ENCODE results near the gene AVEN. TPM values are rescaled to one million over a fixed set of nuclear protein-coding genes. Genes with fewer than 3 reads are reported as not detected.

AVEN gene
- total and polyA plus RNA-seq, 2 donors (not counting 3 experiments of a cell fraction or from before 2014, with no cell fraction given): 7.7 to 23.3 TPM

GRCh38 chr15:33866101-33866737 is 172.8 kb downstream of the AVEN start:
- H3K79me2 ChIP-seq (ENCODE audit: control insufficient read depth, insufficient read depth, low read length): no peaks in the 10 kb centered on the region
- ChIA-PET POLR2A (no interaction called here), CTCF (no interaction called here)
- DNase-seq (ENCODE audit: low read depth, low spot score) (peak; percentile 9), FAIRE-seq (no peak)
- H2AFZ ChIP-seq (ENCODE audit: low read depth, low read length): no peak overlapping the region
- no peaks in the 10 kb centered on the region for H3K27me3 ChIP-seq (ENCODE audit: control insufficient read depth in 2 of 2, insufficient read depth in 2 of 2, low read length in 2 of 2)
- no peak overlapping the region for H3K4me2 ChIP-seq (ENCODE audit: insufficient read depth, low read length)
- H3K27ac ChIP-seq (ENCODE audit: insufficient read depth, low read depth, low read length): no peak overlapping the region
- H4K20me1 ChIP-seq (replicated peaks; ENCODE audit: control insufficient read depth, extremely low read depth, insufficient read depth, low read length): no peaks in the 10 kb centered on the region
- H3K9ac ChIP-seq (replicated peaks; ENCODE audit: extremely low read depth, insufficient read depth, low read length): no peak overlapping the region
- intact Hi-C loops (cut with micrococcal nuclease) (no loop called here), dilution Hi-C loops (cut with MboI; ENCODE audit: extremely low pct_ligation_motif_present, low sequenced_read_pairs) (no loop called here)
- H3K4me3 ChIP-seq (replicated peaks in 1 of 3; ENCODE audit: insufficient read depth in 1 of 3, low read depth in 1 of 3, low read length in 3 of 3): no peak overlapping the region
- no peaks in the 10 kb centered on the region for H3K9me1 ChIP-seq (replicated peaks; ENCODE audit: control insufficient read depth, extremely low read depth, insufficient read depth, low read length)
- H3K9me3 ChIP-seq (replicated peaks; ENCODE audit: control insufficient read depth, insufficient read depth, low read length): no peaks in the 10 kb centered on the region
- no peaks in the 10 kb centered on the region for H3K36me3 ChIP-seq (ENCODE audit: control insufficient read depth in 2 of 2, extremely low read depth in 1 of 2, insufficient read depth in 2 of 2, low read length in 2 of 2)
- H3K4me1 ChIP-seq (ENCODE audit: control insufficient read depth, extremely low read depth, insufficient read depth, low read length): no peaks in the 10 kb centered on the region
- no peak for TF ChIP-seq CTCF (IDR thresholded peaks at IDR 0.05; ENCODE audit: extremely low read depth in 1 of 2, insufficient read depth in 1 of 2, low read depth in 1 of 2, low read length in 2 of 2)
- TF ChIP-seq GATA2 (IDR thresholded peaks at IDR 0.05; ENCODE audit: insufficient read depth, insufficient read length, low read depth, low read length): no peak
- TF ChIP-seq FOS (IDR thresholded peaks at IDR 0.05; ENCODE audit: borderline replicate concordance, insufficient read depth, low read length): no peak
- TF ChIP-seq, protein P1, sequence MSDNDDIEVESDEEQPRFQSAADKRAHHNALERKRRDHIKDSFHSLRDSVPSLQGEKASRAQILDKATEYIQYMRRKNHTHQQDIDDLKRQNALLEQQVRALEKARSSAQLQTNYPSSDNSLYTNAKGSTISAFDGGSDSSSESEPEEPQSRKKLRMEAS (IDR thresholded peaks at IDR 0.05; ENCODE audit: insufficient read depth, insufficient read length): no peak
- TF ChIP-seq JUN (IDR thresholded peaks at IDR 0.05; ENCODE audit: borderline replicate concordance, insufficient read depth, insufficient read length, low read depth): no peak
- TF ChIP-seq MYC (IDR thresholded peaks at IDR 0.05; ENCODE audit: low read depth, low read length): no peak
- TF ChIP-seq EZH2 (IDR thresholded peaks at IDR 0.05; ENCODE audit: borderline replicate concordance, low read depth, low read length, severe bottlenecking): no peak
- no peak for TF ChIP-seq POLR2A (IDR thresholded peaks at IDR 0.05; ENCODE audit: low read depth, low read length)
- no peak for TF ChIP-seq POLR2AphosphoS5 (IDR thresholded peaks at IDR 0.05; ENCODE audit: insufficient read depth, low read depth, low read length)
- BruUV-seq (replicated peaks): no TSS peak

Data from endothelial cell of umbilical vein (primary cell).